DND-41 (cell line): Measurements from ENCODE around the gene ACAD11.

Experiments
- CTCF ChIP-seq: IDR thresholded peaks from 2 replicates; pipeline ENCODE4 v1.5.1; 2012; ENCODE audit warnings: borderline replicate concordance, low read length, moderate library complexity, mild to moderate bottlenecking; ENCODE audit not compliant: poor library complexity, severe bottlenecking; ENCODE audit errors: extremely low read depth
- EZH2 ChIP-seq: IDR thresholded peaks from 3 replicates; pipeline ENCODE4 v1.6.1; 2012; ENCODE audit warnings: borderline replicate concordance, low read depth, mild to moderate bottlenecking, moderate library complexity, low read length, inconsistent platforms; ENCODE audit not compliant: severe bottlenecking

GRCh38 chr3:132517311-132517710 is 142.3 kb downstream of the ACAD11 start:
- TF ChIP-seq CTCF (no peak), EZH2 (no peak)
